Trophoblast cell (in vitro differentiated cells and primary cell): ENCODE results near the gene ZMAT2.
"Not testable (repeated sequence)": the region's sequence is repeated elsewhere in the genome, so short reads cannot be mapped to it uniquely, and the experiment has no call there.

ENCODE experiments used
- DNase-seq, 2 donors: peaks; one replicate each; pipeline ENCODE4 v3.0.0-alpha.2; 2016
- H2AFZ ChIP-seq: 2 replicates; pipeline ENCODE4 v1.6.1; 2013; ENCODE audit warnings: low read length, moderate library complexity, mild to moderate bottlenecking; ENCODE audit not compliant: insufficient read depth, poor library complexity
- H2AK5ac ChIP-seq: 2 replicates; pipeline ENCODE4 v1.6.1; 2013; ENCODE audit warnings: mild to moderate bottlenecking, low read length
- H2BK120ac ChIP-seq: 2 replicates; pipeline ENCODE4 v1.6.1; 2013; ENCODE audit warnings: low read length, mild to moderate bottlenecking, moderate library complexity; ENCODE audit not compliant: insufficient read depth, poor library complexity
- H2BK12ac ChIP-seq: 2 replicates; pipeline ENCODE4 v1.6.1; 2013; ENCODE audit warnings: mild to moderate bottlenecking, low read length, moderate library complexity
- H2BK5ac ChIP-seq: 2 replicates; pipeline ENCODE4 v1.6.1; 2013; ENCODE audit warnings: low read length, low read depth, moderate library complexity, mild to moderate bottlenecking; ENCODE audit not compliant: poor library complexity
- H3K14ac ChIP-seq: 2 replicates; pipeline ENCODE4 v1.6.1; 2013; ENCODE audit warnings: mild to moderate bottlenecking, low read length
- H3K18ac ChIP-seq: 2 replicates; pipeline ENCODE4 v1.6.1; 2013; ENCODE audit warnings: mild to moderate bottlenecking, low read length
- H3K23ac ChIP-seq: 2 replicates; pipeline ENCODE4 v1.6.1; 2013; ENCODE audit warnings: low read length
- H3K27ac ChIP-seq: 2 replicates; pipeline ENCODE4 v1.5.1; 2013; ENCODE audit warnings: low read depth, mild to moderate bottlenecking, inconsistent platforms, low read length, moderate library complexity
- H3K27me3 ChIP-seq: 2 replicates; pipeline ENCODE4 v1.6.1; 2013; ENCODE audit warnings: inconsistent platforms, mild to moderate bottlenecking, low read length, moderate library complexity; ENCODE audit not compliant: insufficient read depth
- H3K36me3 ChIP-seq, 2 experiments: 1 replicate in 1 of 2; 2 replicates in 1 of 2; pipeline ENCODE4 v1.6.1; 2013; ENCODE audit warnings: low read length in 2 of 2, mild to moderate bottlenecking in 2 of 2, moderate library complexity in 1 of 2; ENCODE audit not compliant: insufficient read depth in 2 of 2, control insufficient read depth in 1 of 2
- H3K4ac ChIP-seq: 2 replicates; pipeline ENCODE4 v1.6.1; 2013; ENCODE audit warnings: low read depth, mild to moderate bottlenecking, low read length, moderate library complexity
- H3K4me1 ChIP-seq, 2 experiments: 1 replicate in 1 of 2; 2 replicates in 1 of 2; pipeline ENCODE4 v1.6.1; 2013; ENCODE audit warnings: low read length in 2 of 2, mild to moderate bottlenecking in 2 of 2, moderate library complexity in 1 of 2; ENCODE audit not compliant: insufficient read depth in 2 of 2, control insufficient read depth in 1 of 2
- H3K4me2 ChIP-seq: 2 replicates; pipeline ENCODE4 v1.6.1; 2013; ENCODE audit warnings: inconsistent platforms, mild to moderate bottlenecking, low read length, moderate library complexity
- H3K4me3 ChIP-seq: 2 replicates; pipeline ENCODE4 v1.5.1; 2013; ENCODE audit warnings: mild to moderate bottlenecking, low read depth, low read length, inconsistent platforms
- H3K79me1 ChIP-seq: one replicate; pipeline ENCODE4 v1.6.1; 2013; ENCODE audit warnings: low read length
- H3K79me2 ChIP-seq: 2 replicates; pipeline ENCODE4 v1.6.1; 2013; ENCODE audit warnings: low read length, mild to moderate bottlenecking; ENCODE audit not compliant: control insufficient read depth, insufficient read depth, poor library complexity
- H3K9ac ChIP-seq: 2 replicates; pipeline ENCODE4 v1.6.1; 2013; ENCODE audit warnings: mild to moderate bottlenecking, low read length
- H3K9me3 ChIP-seq: 2 replicates; pipeline ENCODE4 v1.6.1; 2013; ENCODE audit warnings: low read depth, mild to moderate bottlenecking, control low read depth, inconsistent platforms, low read length; ENCODE audit not compliant: insufficient read depth
- H4K12ac ChIP-seq: 2 replicates; pipeline ENCODE4 v1.6.1; 2013; ENCODE audit warnings: low read depth, mild to moderate bottlenecking, low read length, moderate library complexity
- H4K8ac ChIP-seq: 2 replicates; pipeline ENCODE4 v1.6.1; 2013; ENCODE audit warnings: low read depth, mild to moderate bottlenecking, low read length, moderate library complexity
- H4K91ac ChIP-seq: one replicate; pipeline ENCODE4 v1.6.1; 2013; ENCODE audit warnings: low read depth, mild to moderate bottlenecking, low read length, moderate library complexity
- WGBS: extraction: QIAGEN DNeasy Blood & Tissue Kit; methylation state at CpG from one replicate; pipeline ENCODE4 v1.1.7; 2013; ENCODE audit warnings: missing lambda C conversion rate; ENCODE audit not compliant: insufficient read length, insufficient coverage; ENCODE audit errors: extremely low coverage; 5-methylcytosine and 5-hydroxymethylcytosine counted together

ZMAT2 gene

DNA sequence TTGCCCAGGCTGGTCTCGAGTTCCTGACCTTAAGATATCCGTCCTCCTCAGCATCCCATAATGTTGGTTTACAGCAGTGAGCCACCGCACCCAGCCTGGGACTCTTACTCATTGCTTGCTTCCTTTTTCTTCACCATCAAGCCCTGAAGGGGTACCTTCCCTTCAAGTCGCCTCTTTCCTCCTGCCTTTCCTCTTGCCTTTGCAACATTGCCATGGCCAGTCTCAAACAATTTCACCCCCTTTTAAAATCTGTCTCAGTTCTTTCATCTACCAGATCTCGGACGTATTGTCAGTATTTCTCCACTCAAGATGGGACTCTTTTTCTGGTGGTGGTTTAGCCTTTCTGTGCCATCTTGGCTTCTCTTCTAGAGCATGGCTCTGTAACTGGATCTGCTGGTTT is 20.5 kb downstream of the ZMAT2 start:
- not testable (repeated sequence) for H3K23ac ChIP-seq, H2BK5ac ChIP-seq, H3K9ac ChIP-seq, H3K4me2 ChIP-seq, H3K27me3 ChIP-seq, H3K79me1 ChIP-seq, H2AK5ac ChIP-seq, DNase-seq, H2AFZ ChIP-seq, H2BK12ac ChIP-seq, H3K4ac ChIP-seq, H3K18ac ChIP-seq, H4K12ac ChIP-seq, H2BK120ac ChIP-seq, H3K14ac ChIP-seq, H4K8ac ChIP-seq, H3K9me3 ChIP-seq, H3K27ac ChIP-seq, H3K36me3 ChIP-seq, H4K91ac ChIP-seq, H3K79me2 ChIP-seq, H3K4me1 ChIP-seq, H3K4me3 ChIP-seq
- no CpG with 5 or more reads among the region's 6 CpGs for WGBS

DNA sequence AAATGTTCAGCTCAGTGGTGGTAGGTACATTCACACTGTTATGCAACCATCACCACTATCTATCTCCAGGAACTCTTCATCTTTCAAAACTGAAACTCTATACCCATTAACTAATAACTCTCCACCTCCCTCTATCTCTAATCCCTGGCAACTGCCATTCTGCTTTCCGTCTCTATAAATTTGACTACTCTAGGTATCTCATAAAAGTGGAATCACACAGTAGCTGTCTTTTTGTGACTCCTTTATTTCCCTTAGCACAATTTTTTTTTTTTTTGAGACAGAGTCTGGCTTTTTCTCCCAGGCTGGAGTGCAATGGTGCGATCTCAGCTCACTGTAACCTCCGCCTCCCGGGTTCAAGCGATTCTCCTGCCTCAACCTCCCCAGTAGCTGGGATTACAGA is 21.1 kb downstream of the ZMAT2 start:
- not testable (repeated sequence) for H4K12ac ChIP-seq, H3K4me3 ChIP-seq, H3K79me2 ChIP-seq, H3K4me1 ChIP-seq, H3K79me1 ChIP-seq, H3K4me2 ChIP-seq, H2BK12ac ChIP-seq, H4K91ac ChIP-seq, H3K27ac ChIP-seq, H3K36me3 ChIP-seq, H3K23ac ChIP-seq, H2BK5ac ChIP-seq, DNase-seq, H3K14ac ChIP-seq, H3K18ac ChIP-seq, H2AK5ac ChIP-seq, H3K4ac ChIP-seq, H3K27me3 ChIP-seq, H3K9ac ChIP-seq, H2BK120ac ChIP-seq, H2AFZ ChIP-seq, H4K8ac ChIP-seq, H3K9me3 ChIP-seq
- no CpG with 5 or more reads among the region's 5 CpGs for WGBS

GRCh38 chr5:140725799-140726471 is 25.7 kb downstream of the ZMAT2 start:
- WGBS, result no CpG with 5 or more reads among the region's 23 CpGs
- H3K4me3 ChIP-seq, result peak overlapping the region; percentile 26
- no peak overlapping the region for H4K12ac ChIP-seq
- H3K4ac ChIP-seq, result no peak overlapping the region
- no peak overlapping the region for H2BK12ac ChIP-seq
- H2BK5ac ChIP-seq, result no peak overlapping the region
- H3K9ac ChIP-seq, result no peak overlapping the region
- no peak overlapping the region for H2AK5ac ChIP-seq
- H3K27me3 ChIP-seq, result no peaks in the 10 kb centered on the region
- no peak overlapping the region for H4K91ac ChIP-seq
- no peaks in the 10 kb centered on the region for H3K36me3 ChIP-seq
- H4K8ac ChIP-seq, result no peak overlapping the region
- peak; percentile 97 to 99 for DNase-seq
- no peak overlapping the region for H3K14ac ChIP-seq
- no peaks in the 10 kb centered on the region for H3K79me2 ChIP-seq
- H2BK120ac ChIP-seq, result no peak overlapping the region
- H3K27ac ChIP-seq, result no peak overlapping the region
- no peaks in the 10 kb centered on the region for H3K79me1 ChIP-seq
- H3K18ac ChIP-seq, result no peak overlapping the region
- H2AFZ ChIP-seq, result peak overlapping the region; percentile 25
- no peaks in the 10 kb centered on the region for H3K4me1 ChIP-seq
- no peak overlapping the region for H3K23ac ChIP-seq
- no peaks in the 10 kb centered on the region for H3K9me3 ChIP-seq
- H3K4me2 ChIP-seq, result peak overlapping the region; percentile 50

- Histone ChIP-seq H2AK5ac (no peak overlapping the region), H2AFZ (no peak overlapping the region), H3K79me2 (no peaks in the 10 kb centered on the region), H4K8ac (no peak overlapping the region), H3K9ac (no peak overlapping the region), H3K27ac (no peak overlapping the region), H2BK12ac (no peak overlapping the region), H3K14ac (no peak overlapping the region), H4K12ac (no peak overlapping the region), H3K36me3 (no peaks in the 10 kb centered on the region), H4K91ac (no peak overlapping the region), H3K4me1 (no peaks in the 10 kb centered on the region), H3K27me3 (no peaks in the 10 kb centered on the region), H2BK5ac (no peak overlapping the region), H3K18ac (no peak overlapping the region), H3K79me1 (no peaks in the 10 kb centered on the region), H3K4me2 (no peak overlapping the region), H3K4ac (no peak overlapping the region), H3K4me3 (no peak overlapping the region), H3K23ac (no peak overlapping the region), H3K9me3 (no peaks in the 10 kb centered on the region), H2BK120ac (no peak overlapping the region)
- no CpG with 5 or more reads among the region's 4 CpGs for WGBS
- DNase-seq, result no peak
Measured at GRCh38 chr5:140733098-140733497, 32.9 kb downstream of the ZMAT2 start.
